Psoas muscle (tissue), 8 donors: Measurements from ENCODE around the gene MAST3. TPM values are rescaled to one million over a fixed set of nuclear protein-coding genes. Genes with fewer than 3 reads are reported as not detected.

Experiments
- ATAC-seq, 4 donors: fragments of 200-7000 bp; cut with Tn5 transposase; one replicate each; pipeline ENCODE4 v1.9.1; 2020; ENCODE audit warnings: moderate library complexity in 3 of 4, mild to moderate bottlenecking in 2 of 4
- DNase-seq, 2 donors: peaks; one replicate each; pipeline ENCODE4 v3.0.0-alpha.2; 2020
- H3K27ac ChIP-seq: fragments of 200-600 bp; one replicate; pipeline ENCODE4 v1.8.0; 2022
- H3K27me3 ChIP-seq, 3 donors: fragments of 200-600 bp in 1 of 3; one replicate each; pipeline versions ENCODE4 v1.6.1 to v1.8.0; 2013 to 2022; ENCODE audit warnings: low read length in 2 of 3, mild to moderate bottlenecking in 2 of 3, moderate library complexity in 1 of 3; ENCODE audit not compliant: insufficient read depth in 3 of 3
- H3K36me3 ChIP-seq, 2 donors: fragments of 200-600 bp in 1 of 2; one replicate each; pipeline versions ENCODE4 v1.6.1 to v1.8.0; 2013 to 2022; ENCODE audit warnings: low read depth in 1 of 2, mild to moderate bottlenecking in 1 of 2, moderate library complexity in 1 of 2; ENCODE audit not compliant: insufficient read depth in 1 of 2
- H3K4me1 ChIP-seq: fragments of 200-600 bp; one replicate; pipeline ENCODE4 v1.8.0; 2022
- H3K4me3 ChIP-seq: fragments of 200-600 bp; one replicate; pipeline ENCODE4 v1.8.0; 2022; ENCODE audit warnings: mild to moderate bottlenecking
- H3K9me3 ChIP-seq: fragments of 200-600 bp; one replicate; pipeline ENCODE4 v1.8.0; 2022
- CTCF ChIP-seq: fragments of 200-600 bp; IDR thresholded peaks from one replicate; pipeline ENCODE4 v1.8.0; 2022; ENCODE audit warnings: antibody characterized with exemption
- WGBS, 3 donors: extraction: QIAGEN DNeasy Blood & Tissue Kit; methylation state at CpG; one replicate each; pipeline versions ENCODE4 v1.1.6 to v1.1.7; 2013; 5-methylcytosine and 5-hydroxymethylcytosine counted together
- intact Hi-C, 2 donors: fragments of 100-400 bp; cut with DNase I; formaldehyde crosslinking; loops; one replicate each; pipeline versions ENCODE4 v1.11.0 to v1.14.2; 2022
- polyA plus RNA-seq, 3 donors: library from polyadenylated mRNA; stranded (reverse); fragments of 200-250 nt; gene quantifications; one replicate each; pipeline ENCODE4 v1.2.3, GENCODE V29; 2013
- total RNA-seq, 4 donors: library from RNA; stranded (reverse); fragmentation: NEBNext Ultra II Directional in 2 of 4; extraction: Animal tissue kit (Norgen Biotek cat#: 25700) in 2 of 4; gene quantifications; one replicate each; pipeline versions ENCODE4 v1.2.1 to v1.2.4, GENCODE V29; 2021 to 2023
- donor health status: healthy with polysubstance abuse.
- donor health status: DM: no; HTN: no; CAD: no; lungs with moderate emphysema.
- donor health status: Bipolar disorder and iron deficiency.
- donor health status: healthy.
- donor health status: DM: yes; HTN: yes; CAD: no.
- donor health status: DM: no; HTN: no; CAD: no.
- donor health status: DM: no; HTN: no; CAD: no.
- donor health status: DM: yes; HTN: yes; CAD: no.

MAST3 gene
- total and polyA plus RNA-seq, 7 donors, result 0.34 to 5.1 (median 2.5) TPM

GRCh38 chr19:18068395-18068794, 29.2 kb upstream of the MAST3 start:
- Histone ChIP-seq H3K9me3 (no peaks in the 10 kb centered on the region), H3K27ac (no peak overlapping the region), H3K4me1 (no peaks in the 10 kb centered on the region), H3K4me3 (no peak overlapping the region), H3K27me3 (peaks cover 0 to 3% (median 2%) of the 10 kb centered on the region in 3 donors), H3K36me3 (no peaks in the 10 kb centered on the region)
- intact Hi-C loops, result loop anchor here in 1 of 2 donors (10.0 kb wide), 1 partner anchor 204 kb away; no protein-coding TSS in a partner anchor
- TF ChIP-seq CTCF, result no peak
- WGBS, 3 donors, result 93 to 94% (median 93%) methylated on average over 5 of the region's 5 CpGs
- ATAC-seq, result no peak
- no peak for DNase-seq

- Histone ChIP-seq H3K4me1 (no peaks in the 10 kb centered on the region), H3K36me3 (no peaks in the 10 kb centered on the region), H3K27ac (no peak overlapping the region), H3K9me3 (no peaks in the 10 kb centered on the region), H3K27me3 (peaks cover 0 to 3% (median 2%) of the 10 kb centered on the region in 3 donors), H3K4me3 (no peak overlapping the region)
- ATAC-seq, result no peak
- no peak for DNase-seq
- 72 to 86% (median 75%) methylated on average over 15 of the region's 15 CpGs for WGBS, 3 donors
- no peak for TF ChIP-seq CTCF
- intact Hi-C loops, result loop anchor here in 1 of 2 donors (10.0 kb wide), 1 partner anchor 205 kb away; no protein-coding TSS in a partner anchor
Measured at GRCh38 chr19:18069383-18069782, 28.2 kb upstream of the MAST3 start.

- H3K4me3 ChIP-seq, result no peak overlapping the region
- intact Hi-C loops, result no loop called here
- ATAC-seq (no peak), DNase-seq (no peak)
- no peaks in the 10 kb centered on the region for H3K9me3 ChIP-seq
- peaks cover 0 to 3% (median 2%) of the 10 kb centered on the region in 3 donors for H3K27me3 ChIP-seq
- no peak overlapping the region for H3K27ac ChIP-seq
- WGBS, 3 donors, result 39 to 51% (median 41%) methylated on average over 11 of the region's 11 CpGs
- no peaks in the 10 kb centered on the region for H3K36me3 ChIP-seq
- H3K4me1 ChIP-seq, result no peaks in the 10 kb centered on the region
- no peak for TF ChIP-seq CTCF
Measured at GRCh38 chr19:18070181-18070580, 27.4 kb upstream of the MAST3 start.

DNA sequence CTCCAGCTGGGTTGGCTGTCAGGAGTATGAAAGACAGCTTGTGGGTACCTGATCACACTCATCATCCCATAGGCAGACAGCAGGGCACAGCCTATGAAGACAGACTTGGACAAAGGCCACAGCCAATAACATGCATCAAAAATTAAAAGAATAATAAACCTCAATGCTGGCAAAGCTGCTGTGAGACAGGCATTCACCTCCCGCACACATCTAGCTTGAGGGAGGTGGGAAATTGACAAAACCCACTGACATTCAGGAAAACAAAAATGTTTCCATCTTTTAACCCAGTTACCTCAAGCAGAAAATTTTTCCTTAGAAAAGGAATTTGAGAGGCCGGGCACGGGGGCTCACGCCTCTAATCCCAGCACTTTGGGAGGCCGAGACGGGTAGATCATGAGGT, 25.2 kb upstream of the MAST3 start:
- H3K36me3 ChIP-seq, result no peaks in the 10 kb centered on the region
- ATAC-seq (no peak), DNase-seq (no peak)
- H3K4me3 ChIP-seq, result no peak overlapping the region
- no peaks in the 10 kb centered on the region for H3K4me1 ChIP-seq
- TF ChIP-seq CTCF, result no peak
- H3K27ac ChIP-seq, result no peak overlapping the region
- intact Hi-C loops, result no loop called here
- H3K27me3 ChIP-seq, result peaks cover 0 to 3% (median 2%) of the 10 kb centered on the region in 3 donors
- WGBS, 3 donors, result 75 to 83% (median 78%) methylated on average over 6 of the region's 6 CpGs
- no peaks in the 10 kb centered on the region for H3K9me3 ChIP-seq

DNA sequence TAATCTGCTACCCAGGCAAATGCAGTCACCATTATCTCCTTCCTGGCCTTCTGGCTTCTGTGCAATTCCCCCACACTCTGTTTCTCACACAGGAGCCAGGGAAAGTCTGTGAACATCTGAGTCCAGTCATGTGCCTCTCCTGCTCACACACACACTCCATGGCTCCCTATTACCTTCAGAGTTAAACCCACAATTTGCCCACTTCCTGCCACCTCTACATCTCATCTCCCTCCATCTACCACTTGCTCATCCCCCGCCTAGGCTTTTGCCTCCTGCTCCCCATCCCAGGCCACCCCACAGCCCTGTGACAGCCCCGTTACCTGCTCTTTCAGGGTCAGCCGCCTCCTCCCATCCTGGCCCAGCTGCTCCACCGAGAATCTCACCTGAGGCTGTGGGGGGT, 24.4 kb upstream of the MAST3 start:
- no peak for TF ChIP-seq CTCF
- intact Hi-C loops, result no loop called here
- Histone ChIP-seq H3K9me3 (no peaks in the 10 kb centered on the region), H3K27ac (no peak overlapping the region), H3K27me3 (peaks cover 0 to 4% (median 3%) of the 10 kb centered on the region in 3 donors), H3K4me1 (no peaks in the 10 kb centered on the region), H3K36me3 (no peaks in the 10 kb centered on the region), H3K4me3 (no peak overlapping the region)
- WGBS, 3 donors, result 71 to 73% (median 73%) methylated on average over 4 of the region's 4 CpGs
- DNase-seq (no peak), ATAC-seq (no peak)
